Activated CD4-positive, alpha-beta T cell treated with anti-CD3 and anti-CD28 coated beads, Interleukin-2, amount 10 ng/mL, durations not matched to agents 24 days and 14 days (primary cell): Measurements from ENCODE around the gene DDX23. TPM values are rescaled to one million over a fixed set of nuclear protein-coding genes. Genes with fewer than 3 reads are reported as not detected.
"Not testable (repeated sequence)": the region's sequence is repeated elsewhere in the genome, so short reads cannot be mapped to it uniquely, and the experiment has no call there.

Experiments used
- DNase-seq: peaks from one replicate; pipeline ENCODE4 v3.0.0; 2022
- H3K27ac Mint-ChIP-seq: one replicate; pipeline ENCODE4 v1.8.0; 2022; ENCODE audit warnings: mild to moderate bottlenecking, mixed read lengths
- H3K27me3 Mint-ChIP-seq: one replicate; pipeline ENCODE4 v1.8.0; 2022; ENCODE audit warnings: mixed read lengths
- H3K36me3 Mint-ChIP-seq: one replicate; pipeline ENCODE4 v1.8.0; 2022; ENCODE audit warnings: low read depth, mild to moderate bottlenecking, mixed read lengths
- H3K4me1 Mint-ChIP-seq: one replicate; pipeline ENCODE4 v1.8.0; 2021; ENCODE audit warnings: mixed read lengths
- H3K4me3 Mint-ChIP-seq: one replicate; pipeline ENCODE4 v1.8.0; 2022; ENCODE audit warnings: mild to moderate bottlenecking, moderate library complexity, mixed read lengths
- H3K9me3 Mint-ChIP-seq: one replicate; pipeline ENCODE4 v1.8.0; 2021; ENCODE audit warnings: mixed read lengths
- intact Hi-C: fragments of 100-400 bp; cut with micrococcal nuclease; formaldehyde crosslinking; loops from one replicate; pipeline ENCODE4 v1.15.1; 2023
- total RNA-seq: library from RNA; stranded (reverse); gene quantifications from 2 replicates; pipeline ENCODE4 v1.2.3, GENCODE V29; 2022

DDX23 gene
- total RNA-seq, 1 donor from 2014 or later = 122 TPM

DNA sequence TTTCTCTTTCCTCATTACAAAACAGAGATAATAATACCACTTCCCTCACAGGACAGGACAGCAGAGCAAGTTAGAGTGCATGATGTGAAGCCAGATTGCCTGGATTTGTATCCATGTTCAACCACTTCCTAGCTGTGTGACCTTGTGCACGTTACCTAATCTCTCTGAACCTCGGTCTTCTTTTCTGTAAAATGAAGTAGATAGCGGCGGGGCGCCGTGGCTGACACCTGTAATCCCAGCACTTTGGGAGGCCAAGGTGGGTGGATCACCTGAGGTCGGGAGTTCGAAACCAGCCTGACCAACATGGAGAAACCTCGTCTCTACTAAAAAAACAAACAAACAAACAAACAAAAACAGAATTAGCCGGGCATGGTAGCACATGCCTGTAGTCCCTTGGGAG lies 3.0 kb upstream of the DDX23 start:
- peaks cover 15% of the 10 kb centered on the region for H3K36me3 Mint-ChIP-seq
- H3K27me3 Mint-ChIP-seq, H3K27ac Mint-ChIP-seq, DNase-seq, H3K4me3 Mint-ChIP-seq, H3K9me3 Mint-ChIP-seq, intact Hi-C loops: not testable (repeated sequence)
- peaks cover 19% of the 10 kb centered on the region for H3K4me1 Mint-ChIP-seq

GRCh38 chr12:48854488-48854887 lies 2.5 kb upstream of the DDX23 start:
- DNase-seq = no peak
- Mint-ChIP-seq H3K9me3 (no peaks in the 10 kb centered on the region), H3K4me1 (peaks cover 22% of the 10 kb centered on the region), H3K36me3 (peaks cover 19% of the 10 kb centered on the region), H3K27ac (no peak overlapping the region), H3K27me3 (no peaks in the 10 kb centered on the region), H3K4me3 (no peak overlapping the region)
- intact Hi-C loops = no loop called here

DNA sequence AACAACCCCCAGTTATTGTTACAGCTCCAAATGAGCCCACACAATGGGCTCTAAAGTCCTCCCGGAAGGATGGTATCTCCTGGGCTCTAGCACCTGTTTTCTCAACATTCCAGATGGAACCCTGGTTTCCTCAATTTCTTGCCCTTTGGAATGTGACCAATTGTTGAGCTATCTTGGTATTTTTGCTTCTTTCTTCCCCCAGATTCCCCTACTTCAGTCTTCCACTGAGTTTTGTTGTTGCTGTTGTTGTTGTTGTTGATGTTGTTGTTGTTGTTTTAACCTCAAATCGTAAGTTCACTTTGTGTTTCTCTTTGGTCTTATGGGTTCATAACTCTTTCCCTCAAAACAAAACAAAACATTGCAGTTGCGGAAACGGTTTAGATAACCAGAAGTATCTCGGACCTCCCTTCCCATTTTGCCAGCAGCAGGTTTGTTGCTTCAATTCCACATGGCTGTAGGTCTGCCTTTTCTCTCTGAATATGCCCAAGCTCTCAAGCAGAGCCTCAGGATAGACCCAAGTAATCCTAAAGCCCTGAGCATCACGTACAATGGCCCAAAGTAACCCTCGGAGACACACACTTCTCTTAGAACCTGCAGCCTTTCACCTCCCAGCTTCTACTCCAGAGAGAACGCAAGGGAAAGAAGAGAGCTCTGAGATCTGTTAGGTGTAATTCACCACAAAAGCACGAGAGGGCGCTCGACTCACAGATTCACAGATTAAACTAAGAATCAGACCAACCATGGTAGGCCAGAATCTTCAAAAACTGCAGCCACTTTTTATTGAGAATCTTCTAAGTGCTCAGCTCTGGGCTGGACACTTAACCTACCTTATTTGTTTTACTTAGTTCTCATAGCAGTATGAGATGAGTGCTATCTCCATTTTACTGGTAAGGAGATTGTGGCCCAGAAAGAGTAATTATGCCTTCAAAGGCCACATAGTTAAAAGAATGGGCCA lies 1.0 kb upstream of the DDX23 start:
- Mint-ChIP-seq H3K4me3 (peak overlapping the region; percentile 84), H3K9me3 (no peaks in the 10 kb centered on the region), H3K4me1 (peaks cover 27% of the 10 kb centered on the region), H3K27ac (peak overlapping the region; percentile 95), H3K36me3 (peaks cover 18% of the 10 kb centered on the region), H3K27me3 (no peaks in the 10 kb centered on the region)
- intact Hi-C loops = loop anchor here (1.0 to 2.0 kb wide), 7 partner anchors 12 to 144 kb away; partner anchors contain the start of genes CACNB3, CCNT1, RND1 and WNT1
- DNase-seq = peak; percentile 97

DNA sequence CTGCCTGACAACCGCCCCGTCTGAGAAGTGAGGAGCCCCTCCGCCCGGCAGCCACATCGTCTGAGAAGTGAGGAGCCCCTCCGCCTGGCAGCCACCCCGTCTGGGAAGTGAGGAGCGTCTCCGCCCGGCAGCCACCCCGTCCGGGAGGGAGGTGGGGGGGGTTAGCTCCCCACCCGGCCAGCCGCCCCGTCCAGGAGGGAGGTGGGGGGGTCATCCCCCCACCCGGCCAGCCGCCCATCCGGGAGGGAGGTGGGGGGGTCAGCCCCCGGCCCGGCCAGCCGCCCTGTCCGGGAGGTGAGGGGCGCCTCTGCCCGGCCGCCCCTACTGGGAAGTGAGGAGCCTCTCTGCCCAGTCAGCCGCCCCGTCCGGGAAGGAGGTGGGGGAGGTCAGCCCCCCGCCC lies 9.9 kb downstream of the DDX23 start:
- H3K27me3 Mint-ChIP-seq, H3K27ac Mint-ChIP-seq, H3K9me3 Mint-ChIP-seq, H3K4me1 Mint-ChIP-seq, DNase-seq, H3K4me3 Mint-ChIP-seq, intact Hi-C loops: not testable (repeated sequence)
- peaks cover 46% of the 10 kb centered on the region for H3K36me3 Mint-ChIP-seq

DNA sequence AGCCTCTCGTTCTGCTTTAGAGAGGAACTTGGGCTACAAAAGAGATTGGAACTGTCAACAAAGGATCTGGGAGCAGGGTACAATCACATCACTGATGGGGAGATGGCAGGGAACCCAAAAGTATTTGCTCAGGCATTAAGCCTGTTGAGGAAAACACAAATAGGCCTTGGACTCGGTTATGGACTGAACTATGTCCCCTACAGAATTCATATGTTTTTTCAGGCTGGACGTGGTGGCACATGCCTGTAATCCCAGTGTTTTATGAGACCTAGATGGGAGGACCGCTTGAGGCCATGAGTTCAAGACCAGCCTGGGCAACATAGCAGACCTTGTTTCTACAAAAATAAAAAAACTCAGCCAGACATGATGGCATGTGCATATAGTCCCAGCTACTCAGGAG lies 13.9 kb downstream of the DDX23 start:
- Mint-ChIP-seq H3K36me3 (peaks cover 52% of the 10 kb centered on the region), H3K27me3 (no peaks in the 10 kb centered on the region)

DNA sequence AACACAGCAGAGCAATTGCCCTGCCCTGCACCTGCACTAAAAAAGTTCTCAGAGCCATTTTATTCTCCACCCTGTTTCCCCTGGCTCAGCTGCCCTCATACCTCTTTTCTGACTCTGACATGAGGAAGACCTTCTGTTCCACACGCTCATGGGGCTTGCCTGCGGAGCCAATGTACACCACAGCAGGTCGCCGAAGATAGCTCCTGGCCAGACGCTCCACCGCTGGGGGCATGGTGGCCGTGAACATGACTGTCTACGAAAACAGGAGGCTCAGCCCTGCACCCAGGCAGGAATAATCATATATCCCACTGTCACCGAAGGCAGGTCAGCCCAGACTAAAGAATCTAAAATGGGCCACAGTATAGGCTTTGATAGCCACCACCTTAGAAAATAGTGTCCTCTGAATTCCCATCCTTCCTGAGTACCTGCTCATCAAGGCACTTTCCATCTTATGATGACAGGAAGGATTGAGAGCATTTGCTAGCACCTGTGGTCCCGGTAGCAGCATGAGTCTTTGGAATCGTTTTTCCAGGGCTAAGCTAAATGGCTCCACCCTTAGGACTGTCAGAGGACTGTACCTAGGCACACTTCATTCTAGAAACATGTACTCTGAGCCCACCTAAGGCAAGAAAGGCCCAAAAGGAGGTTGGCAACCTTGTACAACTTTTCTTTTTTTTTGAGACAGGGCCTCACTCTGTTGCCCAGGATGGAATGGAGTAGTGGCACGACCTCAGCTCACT lies 19.5 kb downstream of the DDX23 start:
- no peak for DNase-seq
- Mint-ChIP-seq H3K27ac (no peak overlapping the region), H3K4me1 (no peaks in the 10 kb centered on the region), H3K4me3 (no peak overlapping the region), H3K36me3 (peaks cover 66% of the 10 kb centered on the region), H3K9me3 (no peaks in the 10 kb centered on the region), H3K27me3 (no peaks in the 10 kb centered on the region)
- intact Hi-C loops = no loop called here

More for the DNA sequence above, 13.9 kb downstream of the DDX23 start:
- Mint-ChIP-seq H3K4me1 (no peaks in the 10 kb centered on the region), H3K4me3 (no peak overlapping the region), H3K27ac (no peak overlapping the region), H3K9me3 (no peaks in the 10 kb centered on the region)
- no peak for DNase-seq
- intact Hi-C loops = no loop called here

DNA sequence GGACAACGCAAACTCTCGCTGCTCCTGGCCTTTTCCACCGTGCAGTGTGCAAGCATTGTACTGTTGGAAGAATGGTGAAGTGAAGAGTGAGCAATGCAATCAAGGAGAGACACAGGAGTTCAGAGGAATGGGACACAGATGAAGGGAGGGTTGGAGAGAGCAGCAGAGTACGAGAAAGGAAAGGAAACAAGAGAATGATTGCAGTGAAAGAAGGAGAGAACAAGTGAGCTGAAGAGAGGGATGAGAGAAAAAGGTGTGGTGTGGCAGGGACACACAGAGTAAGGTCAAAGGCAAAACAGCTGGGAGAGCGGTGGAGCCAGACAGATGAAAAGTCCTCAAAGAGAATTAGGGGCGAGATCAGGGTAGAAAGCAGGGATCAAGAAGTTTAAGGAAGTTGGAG lies 20.7 kb downstream of the DDX23 start:
- Mint-ChIP-seq H3K27me3 (no peaks in the 10 kb centered on the region), H3K4me3 (no peak overlapping the region), H3K4me1 (no peaks in the 10 kb centered on the region), H3K36me3 (peaks cover 54% of the 10 kb centered on the region), H3K9me3 (no peaks in the 10 kb centered on the region), H3K27ac (no peak overlapping the region)
- DNase-seq = no peak
- intact Hi-C loops = no loop called here

GRCh38 chr12:48828841-48829575 lies 23.0 kb downstream of the DDX23 start:
- H3K4me1 Mint-ChIP-seq = no peaks in the 10 kb centered on the region
- no peaks in the 10 kb centered on the region for H3K9me3 Mint-ChIP-seq
- no peaks in the 10 kb centered on the region for H3K27me3 Mint-ChIP-seq
- intact Hi-C loops = no loop called here
- DNase-seq = no peak
- H3K27ac Mint-ChIP-seq = no peak overlapping the region
- peaks cover 44% of the 10 kb centered on the region for H3K36me3 Mint-ChIP-seq
- H3K4me3 Mint-ChIP-seq = no peak overlapping the region

DNA sequence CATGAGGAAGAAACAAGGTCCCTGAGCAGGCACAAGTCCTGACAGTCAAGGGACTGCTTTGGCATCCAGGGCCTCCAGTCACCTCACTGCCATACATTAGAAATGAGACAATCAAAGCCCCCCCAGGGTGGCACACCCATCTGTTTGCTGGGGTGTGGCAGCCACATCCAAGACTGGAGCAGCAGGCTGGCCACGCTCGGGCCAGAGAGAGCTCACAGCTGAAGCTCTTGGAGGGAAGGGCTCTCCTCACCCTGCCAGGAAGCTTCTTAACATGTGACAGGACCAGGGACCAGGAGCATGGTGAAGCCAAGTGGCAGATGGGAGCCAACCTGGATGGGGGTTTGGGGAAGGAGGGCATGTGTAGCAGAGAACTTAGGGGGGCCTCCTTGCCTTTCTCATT lies 23.7 kb downstream of the DDX23 start:
- Mint-ChIP-seq H3K27ac (no peak overlapping the region), H3K36me3 (peaks cover 40% of the 10 kb centered on the region), H3K4me3 (no peak overlapping the region), H3K4me1 (no peaks in the 10 kb centered on the region), H3K27me3 (no peaks in the 10 kb centered on the region), H3K9me3 (no peaks in the 10 kb centered on the region)
- intact Hi-C loops = no loop called here
- no peak for DNase-seq

DNA sequence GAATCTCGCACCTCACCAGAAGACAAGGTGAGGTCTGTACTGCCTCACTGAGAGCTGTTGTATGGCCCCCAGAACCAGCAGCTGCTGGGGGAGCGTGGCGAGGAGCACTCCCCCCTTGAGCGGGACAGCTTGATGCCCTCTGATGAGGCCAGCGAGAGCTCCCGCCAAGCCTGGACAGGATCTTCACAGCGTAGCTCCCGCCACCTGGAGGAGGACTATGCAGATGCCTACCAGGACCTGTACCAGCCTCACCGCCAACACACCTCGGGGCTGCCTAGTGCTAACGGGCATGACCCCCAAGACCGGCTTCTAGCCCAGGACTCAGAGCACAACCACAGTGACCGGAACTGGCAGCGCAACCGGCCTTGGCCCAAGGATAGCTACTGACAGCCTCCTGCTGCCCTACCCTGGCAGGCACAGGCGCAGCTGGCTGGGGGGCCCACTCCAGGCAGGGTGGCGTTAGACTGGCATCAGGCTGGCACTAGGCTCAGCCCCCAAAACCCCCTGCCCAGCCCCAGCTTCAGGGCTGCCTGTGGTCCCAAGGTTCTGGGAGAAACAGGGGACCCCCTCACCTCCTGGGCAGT lies 24.4 kb downstream of the DDX23 start:
- no peaks in the 10 kb centered on the region for H3K4me1 Mint-ChIP-seq

GRCh38 chr12:48827026-48827425 lies 24.9 kb downstream of the DDX23 start:
- Mint-ChIP-seq H3K9me3 (no peaks in the 10 kb centered on the region), H3K27me3 (no peaks in the 10 kb centered on the region), H3K4me1 (no peaks in the 10 kb centered on the region), H3K27ac (no peak overlapping the region), H3K36me3 (peaks cover 32% of the 10 kb centered on the region), H3K4me3 (no peak overlapping the region)
- intact Hi-C loops = no loop called here
- no peak for DNase-seq

More for the DNA sequence above, 24.4 kb downstream of the DDX23 start:
- no peaks in the 10 kb centered on the region for H3K9me3 Mint-ChIP-seq
- H3K4me3 Mint-ChIP-seq = no peak overlapping the region
- intact Hi-C loops = no loop called here
- DNase-seq = no peak
- no peaks in the 10 kb centered on the region for H3K27me3 Mint-ChIP-seq
- H3K27ac Mint-ChIP-seq = no peak overlapping the region
- peaks cover 37% of the 10 kb centered on the region for H3K36me3 Mint-ChIP-seq

- Mint-ChIP-seq H3K36me3 (peaks cover 27% of the 10 kb centered on the region), H3K4me1 (no peaks in the 10 kb centered on the region), H3K27me3 (no peaks in the 10 kb centered on the region), H3K27ac (no peak overlapping the region), H3K4me3 (no peak overlapping the region), H3K9me3 (no peaks in the 10 kb centered on the region)
- intact Hi-C loops = no loop called here
- no peak for DNase-seq
These were observed 25.6 kb downstream of the DDX23 start for GRCh38 chr12:48826209-48826855.

GRCh38 chr12:48824905-48825304 lies 27.1 kb downstream of the DDX23 start:
- H3K9me3 Mint-ChIP-seq = no peaks in the 10 kb centered on the region
- peaks cover 14% of the 10 kb centered on the region for H3K36me3 Mint-ChIP-seq
- H3K4me3 Mint-ChIP-seq = no peak overlapping the region
- H3K27me3 Mint-ChIP-seq = peaks cover 2% of the 10 kb centered on the region
- no peak for DNase-seq
- no peak overlapping the region for H3K27ac Mint-ChIP-seq
- intact Hi-C loops = no loop called here
- H3K4me1 Mint-ChIP-seq = no peaks in the 10 kb centered on the region
